Peyer's patch (tissue), 4 donors: ENCODE results near the gene RSPH10B2.
"Not testable (repeated sequence)": the region's sequence is repeated elsewhere in the genome, so short reads cannot be mapped to it uniquely, and the experiment has no call there.

Source experiments
- POLR2A ChIP-seq, 2 donors: fragments of 450-650 bp; IDR thresholded peaks; one replicate each; pipeline ENCODE4 v1.5.1; 2017; ENCODE audit warnings: antibody characterized with exemption in 2 of 2, mild to moderate bottlenecking in 2 of 2, moderate library complexity in 2 of 2
- TF ChIP-seq, protein P1 (sequence below), 6 experiments: fragments of 450-650 bp in 4 of 6; fragments of 200-600 bp in 2 of 6; sonication (generic) in 1 of 6; IDR thresholded peaks; one replicate each; pipeline ENCODE4 v1.5.1; 2017 to 2019; ENCODE audit warnings: antibody characterized with exemption in 6 of 6, mild to moderate bottlenecking in 3 of 6, moderate library complexity in 1 of 6

DNA sequence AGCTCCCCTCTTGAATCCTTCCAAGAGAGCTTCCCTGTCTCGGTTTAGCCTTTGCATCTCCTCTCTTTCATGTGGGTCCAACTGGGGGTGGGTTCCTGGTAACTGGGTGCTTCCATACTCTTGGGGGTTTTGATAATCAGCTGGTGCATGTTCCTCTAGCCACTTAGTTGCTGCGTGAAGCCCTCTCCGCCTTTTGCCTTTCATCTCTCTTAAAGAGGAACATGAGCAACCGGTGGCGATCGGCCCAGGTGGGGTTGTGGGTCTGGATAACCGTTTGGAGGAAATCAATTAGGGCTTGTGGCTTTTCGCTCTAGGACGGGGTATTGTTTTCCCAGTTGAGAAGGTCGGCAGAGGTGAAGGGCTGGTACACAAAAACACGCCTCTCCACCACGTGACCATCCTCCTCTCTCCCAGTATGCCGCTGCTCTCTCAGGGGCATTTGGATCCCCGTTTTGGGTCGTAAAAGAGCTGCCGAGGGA, 92.1 kb downstream of the RSPH10B2 start:
- TF ChIP-seq, protein P1, sequence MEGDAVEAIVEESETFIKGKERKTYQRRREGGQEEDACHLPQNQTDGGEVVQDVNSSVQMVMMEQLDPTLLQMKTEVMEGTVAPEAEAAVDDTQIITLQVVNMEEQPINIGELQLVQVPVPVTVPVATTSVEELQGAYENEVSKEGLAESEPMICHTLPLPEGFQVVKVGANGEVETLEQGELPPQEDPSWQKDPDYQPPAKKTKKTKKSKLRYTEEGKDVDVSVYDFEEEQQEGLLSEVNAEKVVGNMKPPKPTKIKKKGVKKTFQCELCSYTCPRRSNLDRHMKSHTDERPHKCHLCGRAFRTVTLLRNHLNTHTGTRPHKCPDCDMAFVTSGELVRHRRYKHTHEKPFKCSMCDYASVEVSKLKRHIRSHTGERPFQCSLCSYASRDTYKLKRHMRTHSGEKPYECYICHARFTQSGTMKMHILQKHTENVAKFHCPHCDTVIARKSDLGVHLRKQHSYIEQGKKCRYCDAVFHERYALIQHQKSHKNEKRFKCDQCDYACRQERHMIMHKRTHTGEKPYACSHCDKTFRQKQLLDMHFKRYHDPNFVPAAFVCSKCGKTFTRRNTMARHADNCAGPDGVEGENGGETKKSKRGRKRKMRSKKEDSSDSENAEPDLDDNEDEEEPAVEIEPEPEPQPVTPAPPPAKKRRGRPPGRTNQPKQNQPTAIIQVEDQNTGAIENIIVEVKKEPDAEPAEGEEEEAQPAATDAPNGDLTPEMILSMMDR (IDR thresholded peaks at IDR 0.05): not testable (repeated sequence)
- TF ChIP-seq POLR2A (IDR thresholded peaks at IDR 0.05): not testable (repeated sequence)
